ENCODE measurements around the gene SOWAHA. TPM values are rescaled to one million over a fixed set of nuclear protein-coding genes. Genes with fewer than 3 reads are reported as not detected.

SOWAHA gene
- total RNA-seq, 3 donors from 2014 or later, result 0.66 to 3.2 (median 0.96) TPM

DNA sequence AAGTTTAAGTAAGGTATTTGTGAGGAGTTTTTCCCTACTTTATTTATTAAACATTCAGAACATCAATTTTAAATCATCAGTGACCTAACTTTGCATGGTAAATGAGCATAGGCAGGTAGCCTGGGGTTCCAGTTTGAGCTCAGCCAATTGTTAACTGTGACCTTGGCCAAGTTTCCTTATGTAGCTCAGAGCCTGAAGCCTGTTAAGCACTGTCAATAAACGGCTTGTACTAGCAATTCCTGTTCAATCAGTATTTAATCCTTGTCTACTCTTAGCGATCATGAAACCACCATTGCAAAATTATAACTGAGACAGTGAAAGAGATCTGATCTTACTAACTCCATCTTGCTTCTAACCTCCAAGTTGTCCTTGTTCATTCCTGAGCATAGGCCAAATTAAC, 4.7 kb upstream of the SOWAHA start:
- Histone ChIP-seq H3K4me3 (no peak overlapping the region), H3K27me3 (peaks cover 0 to 15% of the 10 kb centered on the region in 2 donors), H3K36me3 (no peaks in the 10 kb centered on the region), H3K4me1 (no peaks in the 10 kb centered on the region), H3K9me3 (no peaks in the 10 kb centered on the region), H3K27ac (no peak overlapping the region)
- no peak for TF ChIP-seq POLR2AphosphoS5 (IDR thresholded peaks at IDR 0.05)
- TF ChIP-seq, protein P1, sequence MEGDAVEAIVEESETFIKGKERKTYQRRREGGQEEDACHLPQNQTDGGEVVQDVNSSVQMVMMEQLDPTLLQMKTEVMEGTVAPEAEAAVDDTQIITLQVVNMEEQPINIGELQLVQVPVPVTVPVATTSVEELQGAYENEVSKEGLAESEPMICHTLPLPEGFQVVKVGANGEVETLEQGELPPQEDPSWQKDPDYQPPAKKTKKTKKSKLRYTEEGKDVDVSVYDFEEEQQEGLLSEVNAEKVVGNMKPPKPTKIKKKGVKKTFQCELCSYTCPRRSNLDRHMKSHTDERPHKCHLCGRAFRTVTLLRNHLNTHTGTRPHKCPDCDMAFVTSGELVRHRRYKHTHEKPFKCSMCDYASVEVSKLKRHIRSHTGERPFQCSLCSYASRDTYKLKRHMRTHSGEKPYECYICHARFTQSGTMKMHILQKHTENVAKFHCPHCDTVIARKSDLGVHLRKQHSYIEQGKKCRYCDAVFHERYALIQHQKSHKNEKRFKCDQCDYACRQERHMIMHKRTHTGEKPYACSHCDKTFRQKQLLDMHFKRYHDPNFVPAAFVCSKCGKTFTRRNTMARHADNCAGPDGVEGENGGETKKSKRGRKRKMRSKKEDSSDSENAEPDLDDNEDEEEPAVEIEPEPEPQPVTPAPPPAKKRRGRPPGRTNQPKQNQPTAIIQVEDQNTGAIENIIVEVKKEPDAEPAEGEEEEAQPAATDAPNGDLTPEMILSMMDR (IDR thresholded peaks at IDR 0.05), result no peak
- no peak for TF ChIP-seq POLR2A (IDR thresholded peaks at IDR 0.05)
- no peak for DNase-seq (ENCODE audit: low spot score in 2 of 2)
- intact Hi-C loops (cut with DNase I; ENCODE audit: low total_unique reads), result no loop called here

DNA sequence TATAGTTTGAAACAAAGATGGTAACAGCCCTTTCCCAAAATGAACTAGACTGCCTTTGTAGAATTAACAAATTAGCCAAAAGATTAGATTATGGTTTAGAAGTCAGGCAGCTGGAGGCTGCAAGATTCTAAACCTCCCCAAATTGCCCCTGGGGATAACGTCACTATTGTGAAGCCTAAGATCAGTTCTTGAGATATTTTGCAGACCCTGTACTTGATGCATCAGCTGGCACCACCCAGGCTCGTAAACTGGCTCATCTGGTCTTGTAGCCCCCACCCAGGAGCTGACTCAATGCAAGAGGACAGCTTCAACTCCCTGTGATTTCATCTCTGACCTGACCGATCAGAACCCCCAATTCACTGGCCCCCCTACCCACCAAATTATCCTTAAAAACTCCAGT, 4.2 kb upstream of the SOWAHA start:
- intact Hi-C loops (cut with DNase I; ENCODE audit: low total_unique reads), result no loop called here
- Histone ChIP-seq H3K27me3 (peaks cover 2 to 15% of the 10 kb centered on the region in 2 donors), H3K9me3 (no peaks in the 10 kb centered on the region), H3K4me1 (no peaks in the 10 kb centered on the region), H3K36me3 (no peaks in the 10 kb centered on the region), H3K4me3 (no peak overlapping the region), H3K27ac (no peak overlapping the region)
- DNase-seq (ENCODE audit: low spot score in 2 of 2), result no peak
- no peak for TF ChIP-seq POLR2AphosphoS5 (IDR thresholded peaks at IDR 0.05)
- TF ChIP-seq, protein P1 (IDR thresholded peaks at IDR 0.05), result no peak

DNA sequence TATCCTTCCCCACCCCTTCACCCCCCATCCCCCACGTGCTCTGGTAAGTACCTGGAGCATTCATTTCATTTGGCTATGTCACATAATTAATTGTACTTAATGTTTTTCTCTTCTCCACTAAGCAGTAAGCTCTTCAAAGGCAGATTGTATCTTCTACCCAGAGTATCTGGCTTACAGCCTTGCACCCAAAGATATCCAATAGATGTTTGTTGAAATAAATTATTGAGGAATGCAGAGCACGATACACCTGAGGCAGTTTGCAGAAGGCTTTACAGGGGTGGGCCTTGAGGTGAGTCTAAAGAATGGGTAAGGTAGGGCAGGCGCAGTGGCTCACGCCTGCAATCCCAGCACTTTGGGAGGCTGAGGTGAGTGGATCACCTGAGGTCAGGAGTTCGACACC, 2.5 kb upstream of the SOWAHA start:
- no peak overlapping the region for H3K4me3 ChIP-seq
- peaks cover 2 to 15% of the 10 kb centered on the region in 2 donors for H3K27me3 ChIP-seq
- H3K9me3 ChIP-seq, result no peaks in the 10 kb centered on the region
- H3K27ac ChIP-seq, result no peak overlapping the region
- no peak for TF ChIP-seq POLR2AphosphoS5 (IDR thresholded peaks at IDR 0.05)
- TF ChIP-seq POLR2A (IDR thresholded peaks at IDR 0.05), result no peak
- TF ChIP-seq, protein P1 (IDR thresholded peaks at IDR 0.05), result no peak
- no peak for DNase-seq (ENCODE audit: low spot score in 2 of 2)
- intact Hi-C loops (cut with DNase I; ENCODE audit: low total_unique reads), result no loop called here
- no peaks in the 10 kb centered on the region for H3K36me3 ChIP-seq
- no peaks in the 10 kb centered on the region for H3K4me1 ChIP-seq

DNA sequence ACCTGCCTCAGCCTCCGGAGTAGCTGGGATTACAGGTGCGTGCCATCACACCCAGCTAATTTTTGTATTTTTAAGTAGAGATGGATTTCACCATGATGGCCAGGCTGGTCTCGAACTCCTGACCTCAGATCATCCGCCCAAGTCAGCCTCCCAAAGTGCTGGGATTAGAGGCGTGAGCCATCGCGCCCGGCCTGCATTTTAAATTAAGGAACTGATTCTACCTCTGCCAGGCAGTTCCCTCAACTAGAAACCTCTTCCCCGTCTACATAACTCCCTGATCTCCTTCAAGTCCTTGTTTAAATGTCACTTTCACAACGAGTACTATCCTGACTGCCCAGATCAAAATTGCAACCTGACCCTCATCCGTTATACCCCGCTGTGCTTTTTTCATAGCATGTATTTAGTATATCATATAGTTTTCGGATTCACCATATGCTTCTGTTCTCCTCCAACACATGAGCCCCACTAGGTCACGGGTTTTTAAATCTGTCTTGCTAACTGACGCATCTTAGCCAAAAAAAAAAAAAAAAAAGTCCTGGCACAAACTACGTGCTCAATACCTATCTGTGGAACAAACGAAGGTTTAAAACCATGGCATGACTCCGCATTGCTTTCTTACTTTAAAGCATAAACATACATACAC, 858 bp upstream of the SOWAHA start:
- no peak for DNase-seq (ENCODE audit: low spot score in 2 of 2)
- no peaks in the 10 kb centered on the region for H3K36me3 ChIP-seq
- no peaks in the 10 kb centered on the region for H3K4me1 ChIP-seq
- H3K9me3 ChIP-seq, result no peaks in the 10 kb centered on the region
- no peak for TF ChIP-seq POLR2A (IDR thresholded peaks at IDR 0.05)
- no peak for TF ChIP-seq POLR2AphosphoS5 (IDR thresholded peaks at IDR 0.05)
- TF ChIP-seq, protein P1 (IDR thresholded peaks at IDR 0.05), result no peak
- peaks cover 2 to 15% of the 10 kb centered on the region in 2 donors for H3K27me3 ChIP-seq
- intact Hi-C loops (cut with DNase I; ENCODE audit: low total_unique reads), result no loop called here
- no peak overlapping the region for H3K4me3 ChIP-seq
- no peak overlapping the region for H3K27ac ChIP-seq

DNA sequence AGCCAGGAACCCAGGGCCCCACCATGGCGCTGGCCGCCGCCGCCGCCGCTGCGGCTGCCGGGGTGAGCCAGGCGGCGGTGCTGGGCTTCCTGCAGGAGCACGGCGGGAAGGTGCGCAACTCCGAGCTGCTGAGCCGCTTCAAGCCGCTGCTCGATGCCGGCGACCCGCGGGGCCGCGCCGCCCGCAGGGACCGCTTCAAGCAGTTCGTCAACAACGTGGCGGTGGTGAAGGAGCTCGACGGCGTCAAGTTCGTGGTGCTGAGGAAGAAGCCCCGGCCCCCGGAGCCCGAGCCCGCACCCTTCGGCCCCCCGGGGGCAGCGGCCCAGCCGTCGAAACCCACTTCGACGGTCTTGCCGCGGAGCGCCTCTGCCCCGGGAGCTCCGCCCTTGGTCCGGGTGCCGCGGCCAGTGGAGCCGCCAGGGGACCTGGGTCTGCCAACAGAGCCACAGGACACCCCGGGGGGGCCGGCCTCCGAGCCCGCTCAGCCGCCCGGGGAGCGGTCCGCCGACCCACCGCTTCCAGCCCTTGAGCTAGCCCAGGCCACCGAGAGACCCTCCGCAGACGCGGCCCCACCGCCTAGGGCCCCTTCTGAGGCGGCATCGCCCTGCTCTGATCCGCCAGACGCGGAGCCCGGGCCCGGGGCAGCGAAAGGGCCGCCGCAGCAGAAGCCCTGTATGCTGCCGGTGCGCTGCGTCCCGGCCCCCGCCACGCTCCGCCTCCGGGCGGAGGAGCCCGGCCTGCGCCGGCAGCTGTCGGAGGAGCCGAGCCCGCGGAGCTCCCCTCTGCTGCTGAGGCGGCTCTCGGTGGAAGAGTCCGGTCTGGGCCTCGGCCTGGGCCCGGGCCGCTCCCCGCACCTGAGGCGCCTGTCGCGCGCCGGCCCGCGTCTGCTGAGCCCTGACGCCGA, 749 bp downstream of the SOWAHA start:
- no peak for DNase-seq (ENCODE audit: low spot score in 2 of 2)
- Histone ChIP-seq H3K36me3 (no peaks in the 10 kb centered on the region), H3K4me3 (peak overlapping the region; percentile 23 to 77 (median 58)), H3K27me3 (peaks cover 2 to 15% of the 10 kb centered on the region in 2 donors), H3K4me1 (no peaks in the 10 kb centered on the region), H3K27ac (peak overlapping the region in 1 of 2 donors; percentile 54), H3K9me3 (no peaks in the 10 kb centered on the region)
- TF ChIP-seq, protein P1 (IDR thresholded peaks at IDR 0.05), result no peak
- TF ChIP-seq POLR2A (IDR thresholded peaks at IDR 0.05) (no peak), POLR2AphosphoS5 (IDR thresholded peaks at IDR 0.05) (no peak)
- intact Hi-C loops (cut with DNase I; ENCODE audit: low total_unique reads), result no loop called here
